HG03064 (cell line): ENCODE results near the gene TNFAIP8L1.
"Not testable (repeated sequence)": the region's sequence is repeated elsewhere in the genome, so short reads cannot be mapped to it uniquely, and the experiment has no call there.

ENCODE experiments used
- ATAC-seq: cut with Tn5 transposase; IDR thresholded peaks from one replicate; pipeline ENCODE4 v1.9.1; 2021; ENCODE audit warnings: low read depth; ENCODE audit not compliant: unreplicated experiment

The TNFAIP8L1 gene

GRCh38 chr19:4638828-4639530 lies at the start of gene TNFAIP8L1:
Gene TNFAIP8L1 (plus strand): TSS chr19:4639516. CDS start chr19:4651870, 12,354 bp downstream.
- ATAC-seq, result no peak

DNA sequence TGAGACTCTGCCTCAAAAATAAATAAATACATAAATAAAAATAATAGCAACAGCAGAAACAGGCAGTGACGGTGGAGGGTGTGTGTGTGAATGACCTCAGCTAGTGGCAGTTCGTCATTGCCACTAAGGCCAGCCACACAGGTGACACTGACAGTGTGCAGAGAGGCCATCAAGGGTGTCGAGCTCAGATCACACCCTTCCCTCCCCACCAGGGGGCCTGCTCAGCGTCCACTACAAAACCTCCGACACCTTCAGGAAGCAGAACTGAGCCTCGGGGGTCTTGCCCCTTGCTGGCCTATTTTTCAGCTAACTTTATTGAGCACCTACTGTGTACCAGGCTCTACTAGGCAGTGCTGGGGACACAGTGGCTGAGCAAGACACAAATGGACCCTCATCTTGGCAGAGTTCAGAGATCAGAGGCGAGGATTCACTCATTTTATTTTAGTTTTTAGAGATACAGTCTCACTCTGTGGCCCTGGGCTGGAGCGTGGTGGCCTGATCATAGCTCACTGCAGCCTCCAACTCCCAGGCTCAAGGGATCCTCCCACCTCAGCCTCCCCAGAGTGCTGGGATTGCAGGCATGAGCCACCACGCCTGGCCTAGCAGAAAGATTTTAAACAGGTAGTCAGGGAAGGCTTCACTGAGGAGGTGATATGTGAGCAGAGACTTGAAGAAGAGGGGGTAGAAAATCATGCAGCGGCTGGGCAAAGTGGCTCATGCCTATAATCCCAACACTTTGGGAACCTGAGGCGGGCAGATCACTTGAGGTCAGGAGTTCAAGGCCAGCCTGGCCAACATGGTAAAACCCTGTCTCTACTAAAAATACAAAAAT lies 49.5 kb upstream of the TNFAIP8L1 start:
- ATAC-seq, result no peak

DNA sequence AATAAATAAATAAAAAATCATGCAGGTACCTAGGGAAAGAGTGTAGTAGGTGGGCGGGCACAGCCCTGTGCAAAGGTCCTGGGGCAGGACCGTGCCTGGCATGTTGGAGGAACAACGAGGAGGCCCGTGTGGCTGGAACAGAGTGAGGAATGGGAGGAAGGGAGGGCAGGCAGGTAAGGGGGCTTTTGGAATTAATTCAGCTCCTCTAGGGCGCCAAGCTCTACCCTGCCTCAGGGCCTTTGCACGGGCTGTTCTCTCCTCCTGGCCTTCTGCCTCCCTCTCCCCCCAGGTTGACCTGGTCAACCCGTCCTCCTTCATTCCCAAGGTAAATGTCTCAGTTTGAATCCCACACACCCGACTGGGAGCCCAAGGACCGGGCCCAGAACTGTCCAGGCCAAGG lies 48.8 kb upstream of the TNFAIP8L1 start:
- ATAC-seq, result no peak

GRCh38 chr19:4591320-4591719 lies 48.0 kb upstream of the TNFAIP8L1 start:
- ATAC-seq, result no peak

DNA sequence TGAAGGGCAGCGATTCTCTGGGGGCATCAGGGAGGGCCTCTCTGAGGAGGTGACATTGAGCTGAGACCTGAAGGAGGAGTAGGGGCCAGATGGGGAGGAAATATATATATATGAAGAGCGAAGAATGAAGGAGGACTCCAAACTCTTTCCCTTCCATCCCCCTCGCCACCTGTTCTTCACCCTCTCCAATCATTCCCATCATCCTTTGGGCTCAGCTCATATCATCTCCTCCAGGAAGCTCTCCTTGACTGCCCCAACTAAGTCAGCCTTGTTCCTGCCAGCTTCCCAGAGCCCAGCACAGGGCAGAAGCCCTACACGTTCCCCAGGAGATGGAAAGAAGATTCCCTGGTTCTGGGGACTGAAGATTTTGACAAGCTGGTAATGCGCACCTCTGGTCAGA lies 46.9 kb upstream of the TNFAIP8L1 start:
- ATAC-seq, result no peak

DNA sequence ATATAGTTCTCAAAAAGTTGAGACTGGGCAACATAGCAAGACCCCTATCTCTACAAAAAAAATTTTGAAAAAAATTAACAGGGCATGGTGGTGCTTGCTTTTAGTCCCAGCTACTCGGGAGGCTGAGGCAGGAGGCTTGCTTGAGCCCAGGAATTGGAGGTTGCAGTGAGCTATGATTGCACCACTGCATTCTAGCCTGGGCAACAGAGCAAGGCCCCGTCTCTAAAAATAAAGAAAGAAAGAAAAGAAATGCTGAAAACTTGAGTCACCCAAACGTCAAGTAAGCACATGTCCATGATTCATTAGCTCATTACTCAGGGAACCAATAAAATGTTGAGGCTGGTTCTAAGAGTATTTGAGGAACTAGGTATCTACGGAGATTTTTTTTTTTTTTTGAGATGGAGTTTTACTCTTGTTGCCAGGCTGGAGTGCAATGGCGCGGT lies 45.9 kb upstream of the TNFAIP8L1 start:
- no peak for ATAC-seq

DNA sequence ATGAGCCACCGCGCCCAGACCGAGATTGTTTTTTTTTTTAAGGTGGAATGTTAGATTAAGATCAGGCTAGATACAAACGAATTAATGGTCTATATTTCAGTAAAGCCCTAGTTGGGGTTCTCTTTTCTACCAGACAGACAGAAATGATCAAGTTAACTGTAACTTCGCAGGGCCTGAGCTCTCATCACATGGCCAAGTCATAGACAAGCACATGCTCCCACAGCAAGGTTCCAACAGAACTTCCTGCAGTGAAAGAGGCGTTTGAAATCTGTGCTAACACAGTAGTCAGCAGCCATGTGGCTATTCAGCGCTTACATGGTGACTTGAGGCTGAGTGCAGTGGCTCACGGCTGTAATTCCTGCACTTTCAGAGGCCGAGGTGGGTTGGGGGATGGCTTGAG lies 45.1 kb upstream of the TNFAIP8L1 start:
- no peak for ATAC-seq

- not testable (repeated sequence) for ATAC-seq
Measured at GRCh38 chr19:4595158-4595557, 44.2 kb upstream of the TNFAIP8L1 start.

- no peak for ATAC-seq
Measured at GRCh38 chr19:4596033-4596904, 43.0 kb upstream of the TNFAIP8L1 start.

DNA sequence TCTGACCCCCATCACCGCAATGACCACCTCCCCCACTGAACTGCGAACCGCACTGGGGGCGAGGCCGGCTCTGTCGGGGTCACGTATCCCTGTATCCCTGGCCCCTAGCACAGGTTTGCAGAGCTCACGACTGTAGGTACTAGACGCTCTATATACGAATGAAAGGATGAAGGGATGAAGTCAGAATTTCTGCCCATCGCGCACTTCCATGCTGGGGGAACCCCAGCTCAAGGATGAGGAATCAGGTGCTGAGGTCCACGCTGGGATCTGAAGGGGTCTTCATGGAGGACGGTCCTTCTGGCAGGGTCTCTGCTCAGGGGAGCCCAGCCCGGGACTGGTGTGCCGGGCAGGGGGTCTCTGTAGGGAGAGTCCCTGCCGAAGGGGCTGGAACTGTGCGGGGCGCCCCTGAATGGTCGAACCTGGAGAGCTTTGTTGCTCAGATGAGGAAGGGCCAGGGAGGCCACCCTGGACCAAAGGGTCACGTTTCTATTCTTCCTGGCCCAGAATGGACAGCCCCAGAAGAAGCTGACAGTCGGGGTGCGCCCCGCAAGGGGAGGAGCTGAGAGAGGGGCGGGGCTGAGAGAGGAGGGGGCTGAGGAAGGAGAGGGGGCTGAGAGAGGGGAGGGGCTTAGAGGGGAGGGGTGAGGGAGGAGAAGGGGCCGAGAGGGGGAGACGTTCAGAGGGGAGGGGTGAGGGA lies 41.9 kb upstream of the TNFAIP8L1 start:
- ATAC-seq, result no peak

DNA sequence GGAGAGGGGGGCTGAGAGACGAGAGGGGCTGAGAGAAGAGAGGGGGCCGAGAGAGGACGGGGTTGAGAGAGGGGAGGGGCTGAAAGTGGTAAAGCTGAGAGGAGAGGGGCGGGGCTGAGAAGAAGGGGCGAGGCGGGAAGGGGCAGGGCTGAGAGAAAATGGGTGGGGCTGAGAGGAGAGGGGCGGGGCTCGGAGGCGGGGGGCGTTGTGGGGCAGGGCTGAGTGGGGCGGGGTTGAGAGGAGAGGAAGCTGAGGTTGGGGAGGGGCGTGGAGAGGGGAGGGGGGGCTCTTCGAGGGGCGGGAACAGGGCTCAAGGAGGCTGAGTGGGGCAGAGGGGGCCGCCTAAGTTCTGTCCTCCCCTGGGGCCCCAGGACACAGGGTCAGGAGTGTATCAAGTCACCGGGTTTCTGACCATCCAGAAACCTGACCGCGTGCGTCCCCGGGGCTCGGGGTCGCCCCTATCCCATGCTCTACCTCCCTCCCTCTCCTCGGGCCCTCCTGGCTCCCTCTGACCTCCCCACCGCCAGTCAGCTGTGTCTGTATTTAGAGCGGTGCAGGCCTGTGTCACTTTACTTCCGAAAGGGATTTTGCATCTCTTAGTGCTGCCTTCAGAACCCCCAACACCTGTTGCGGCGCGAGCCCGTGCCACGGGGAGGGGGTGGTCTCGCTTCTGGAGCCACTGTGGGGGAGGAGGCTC lies 41.2 kb upstream of the TNFAIP8L1 start:
- no peak for ATAC-seq

GRCh38 chr19:4598712-4599111 lies 40.6 kb upstream of the TNFAIP8L1 start:
- ATAC-seq, result no peak

DNA sequence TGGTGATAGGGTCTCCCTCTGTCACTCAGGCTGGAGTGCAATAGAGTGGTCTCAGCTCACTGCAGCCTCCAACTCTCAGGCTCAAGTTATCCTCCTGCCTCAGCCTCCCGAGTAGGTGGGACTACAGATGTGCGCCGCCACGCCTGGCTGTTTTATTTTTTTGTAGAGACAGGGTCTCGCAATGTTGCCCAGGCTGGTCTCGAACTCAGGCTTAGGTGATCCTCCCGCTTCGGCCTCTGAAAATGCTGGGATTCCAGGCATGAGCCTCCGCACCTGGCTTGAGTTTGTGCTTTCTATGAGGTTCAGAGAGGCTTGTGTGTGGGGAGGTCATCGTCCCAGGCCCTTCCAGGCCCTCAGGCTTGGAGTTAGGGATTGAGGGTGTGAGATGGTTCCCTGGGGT lies 39.2 kb upstream of the TNFAIP8L1 start:
- ATAC-seq, result no peak

- no peak for ATAC-seq
Measured at GRCh38 chr19:4600893-4601292, 38.4 kb upstream of the TNFAIP8L1 start.

DNA sequence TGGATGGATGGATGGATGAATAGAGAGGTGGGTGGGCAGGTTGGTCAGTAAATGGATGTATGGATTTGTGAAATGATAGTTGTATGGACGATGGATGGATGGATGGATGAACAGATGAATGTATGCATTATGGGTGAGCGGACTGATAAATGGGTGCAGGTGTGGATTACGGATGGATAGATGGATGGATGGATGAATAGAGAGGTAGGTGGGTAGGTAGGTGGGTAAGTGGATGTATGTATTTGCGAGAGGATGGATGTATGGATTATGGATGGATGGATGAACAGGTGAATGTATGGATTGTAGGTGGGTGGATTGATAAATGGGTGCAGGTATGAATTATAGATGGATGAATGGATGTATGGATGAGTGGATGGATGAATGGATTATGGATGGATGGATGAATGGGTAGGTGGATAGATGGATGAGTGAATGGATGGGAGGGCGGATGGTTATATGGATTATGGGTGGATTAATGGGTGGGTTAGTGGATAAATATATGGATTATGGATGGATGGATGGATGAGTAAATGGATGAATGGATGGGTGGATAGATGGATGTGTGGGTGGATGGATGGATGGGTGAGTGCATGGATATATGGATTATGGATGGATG lies 37.0 kb upstream of the TNFAIP8L1 start:
- no peak for ATAC-seq

DNA sequence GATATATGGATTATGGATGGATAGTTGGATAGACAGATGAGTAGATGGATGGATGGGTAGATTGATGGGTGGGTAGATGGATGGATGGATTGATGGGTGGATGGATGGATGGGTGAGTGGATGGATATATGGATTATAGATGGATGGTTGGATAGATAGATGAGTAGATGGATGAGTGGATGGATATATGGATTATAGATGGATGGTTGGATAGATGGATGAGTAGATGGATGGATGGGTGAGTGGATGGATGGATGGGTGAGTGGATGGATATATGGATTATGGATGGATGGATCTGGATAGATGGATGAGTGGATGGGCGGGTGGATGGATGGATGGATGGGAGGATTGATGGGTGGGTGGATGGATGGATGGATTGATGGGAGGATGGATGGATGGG lies 36.4 kb upstream of the TNFAIP8L1 start:
- ATAC-seq, result no peak

DNA sequence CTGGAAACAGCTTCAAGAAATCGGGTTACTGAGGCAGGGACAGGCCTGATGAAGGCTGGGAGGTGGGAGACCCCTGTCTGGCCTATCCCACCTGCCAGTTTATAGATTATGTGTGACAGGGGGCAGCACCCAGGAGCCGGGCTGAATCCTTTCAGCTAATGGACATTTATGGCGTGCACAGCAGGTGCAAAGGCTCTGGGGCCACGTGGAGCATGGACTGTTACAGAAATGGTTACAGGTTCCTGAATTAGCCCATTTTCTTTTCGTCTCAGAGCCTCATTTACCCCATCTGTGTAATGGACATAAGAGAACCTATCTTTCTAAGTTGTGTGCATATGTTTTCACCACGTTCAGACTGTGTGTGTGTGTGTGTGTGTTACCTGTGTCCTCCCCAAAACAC lies 34.4 kb upstream of the TNFAIP8L1 start:
- no peak for ATAC-seq

DNA sequence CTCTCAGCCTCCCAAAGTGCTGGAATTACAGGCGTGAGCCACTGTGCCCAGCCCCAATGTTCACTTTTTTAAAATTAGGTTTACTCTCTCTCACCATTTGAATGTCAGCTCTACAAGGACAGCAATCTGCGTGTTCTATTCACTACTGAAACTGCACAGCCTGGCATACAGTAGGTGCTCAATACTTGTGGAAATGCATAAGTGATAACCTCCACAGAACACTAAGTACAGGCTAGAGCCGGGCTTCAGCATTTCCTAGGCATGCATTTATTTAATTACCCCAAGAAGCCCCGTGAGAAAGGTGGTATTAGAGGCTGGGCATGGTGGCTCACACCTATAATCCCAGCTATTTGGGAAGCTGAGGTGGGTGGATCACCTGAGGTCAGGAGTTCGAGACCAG lies 33.1 kb upstream of the TNFAIP8L1 start:
- ATAC-seq, result no peak

DNA sequence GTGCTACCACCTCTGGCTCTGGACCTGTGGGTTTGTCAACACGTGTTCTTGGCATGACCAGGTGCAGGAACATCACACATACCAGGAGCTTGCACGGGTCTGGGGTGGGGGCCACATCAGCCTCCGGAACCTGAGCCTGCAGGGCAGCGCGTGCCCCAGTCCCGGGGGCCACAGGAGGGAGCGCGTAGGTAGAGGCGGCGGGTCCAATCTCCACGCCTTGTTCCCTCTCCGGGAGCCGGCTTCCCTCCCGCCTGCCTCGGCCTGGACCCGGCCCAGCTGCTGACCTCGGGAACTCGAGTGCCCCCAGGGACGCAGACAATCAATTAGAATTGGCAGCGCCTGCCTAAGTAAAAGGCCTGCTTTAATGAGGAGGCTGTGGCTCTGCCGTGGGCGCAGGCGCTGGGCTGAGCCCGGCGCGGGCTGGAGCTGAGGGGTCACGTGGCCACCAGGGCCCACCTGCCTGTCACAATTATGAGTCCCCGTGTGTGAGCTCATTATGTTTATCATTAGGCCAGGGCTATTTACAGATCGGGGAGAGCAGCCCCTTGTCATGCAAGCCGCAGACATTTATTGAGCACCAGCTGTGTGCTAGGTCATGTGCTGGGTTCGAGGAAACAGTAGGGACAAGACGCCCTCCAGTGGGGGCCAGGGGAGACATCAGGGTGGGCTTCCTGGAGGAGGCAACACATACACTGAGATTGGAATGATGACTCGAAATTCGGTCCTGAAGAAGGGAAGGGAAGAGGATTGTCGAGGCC lies 32.2 kb upstream of the TNFAIP8L1 start:
- ATAC-seq, result no peak
